ENCODE results near the gene RET. TPM values are rescaled to one million over a fixed set of nuclear protein-coding genes. Genes with fewer than 3 reads are reported as not detected.

Gene RET
- total and polyA plus RNA-seq, 7 experiments from 2014 or later, result 0.13 to 0.44 (median 0.20) TPM; not detected in 4

GRCh38 chr10:43122826-43123225 lies 46.0 kb downstream of the RET start:
- Mint-ChIP-seq H3K4me1 (peaks cover 19 to 74% (median 21%) of the 10 kb centered on the region in 7 donors), H3K9me3 (no peaks in the 10 kb centered on the region), H3K27ac (peak overlapping the region in 1 of 9 donors; percentile 96), H3K4me3 (no peak overlapping the region), H3K36me3 (no peaks in the 10 kb centered on the region), H3K27me3 (no peaks in the 10 kb centered on the region)
- DNase-seq, result peak in 1 of 9 donors; percentile 13
- Histone ChIP-seq H3K27me3 (ENCODE audit: control insufficient read depth in 2 of 2, insufficient read depth in 2 of 2, low read length in 2 of 2) (no peaks in the 10 kb centered on the region), H3K4me3 (ENCODE audit: low read length) (no peak overlapping the region), H3K36me3 (ENCODE audit: control insufficient read depth in 2 of 3, insufficient read depth in 3 of 3, low read length in 3 of 3) (no peaks in the 10 kb centered on the region), H3K27ac (ENCODE audit: low read depth, low read length) (no peak overlapping the region), H3K4me1 (ENCODE audit: control insufficient read depth in 2 of 2, insufficient read depth in 2 of 2, low read length in 2 of 2) (peaks cover 13 to 15% of the 10 kb centered on the region in 2 donors), H3K9me3 (ENCODE audit: control insufficient read depth in 2 of 3, low read length in 3 of 3) (no peaks in the 10 kb centered on the region)
- ChIA-PET POLR2A (interaction anchor here (3.9 kb wide), 1 partner anchor 16 kb away, joined by 46 read pairs; the partner anchor contains the start of gene CSGALNACT2), CTCF (no interaction called here)
- ATAC-seq, result no peak
- intact Hi-C loops (cut with micrococcal nuclease), result loop anchor here (5.0 kb wide), 2 partner anchors 79 to 486 kb away; partner anchors contain the start of gene ZNF33B (in 1 of the 2)

- no peak overlapping the region for H3K4me3 ChIP-seq (ENCODE audit: low read length)
- peak overlapping the region in 1 of 9 donors; percentile 25 for H3K27ac Mint-ChIP-seq
- no peaks in the 10 kb centered on the region for H3K27me3 Mint-ChIP-seq
- H3K9me3 ChIP-seq (ENCODE audit: control insufficient read depth in 2 of 3, low read length in 3 of 3), result no peaks in the 10 kb centered on the region
- no peaks in the 10 kb centered on the region for H3K36me3 ChIP-seq (ENCODE audit: control insufficient read depth in 2 of 3, insufficient read depth in 3 of 3, low read length in 3 of 3)
- ATAC-seq (no peak), DNase-seq (peak in 1 of 9 donors; percentile 13)
- no peaks in the 10 kb centered on the region for H3K36me3 Mint-ChIP-seq
- peaks cover 13 to 15% of the 10 kb centered on the region in 2 donors for H3K4me1 ChIP-seq (ENCODE audit: control insufficient read depth in 2 of 2, insufficient read depth in 2 of 2, low read length in 2 of 2)
- ChIA-PET CTCF (no interaction called here), POLR2A (interaction anchor here (3.9 kb wide), 1 partner anchor 15 kb away, joined by 46 read pairs; the partner anchor contains the start of gene CSGALNACT2)
- H3K4me1 Mint-ChIP-seq, result peaks cover 19 to 78% (median 21%) of the 10 kb centered on the region in 7 donors
- H3K4me3 Mint-ChIP-seq, result no peak overlapping the region
- no peak overlapping the region for H3K27ac ChIP-seq (ENCODE audit: low read depth, low read length)
- intact Hi-C loops (cut with micrococcal nuclease), result loop anchor here (5.0 kb wide), 2 partner anchors 79 to 486 kb away; partner anchors contain the start of gene ZNF33B (in 1 of the 2)
- no peaks in the 10 kb centered on the region for H3K9me3 Mint-ChIP-seq
- H3K27me3 ChIP-seq (ENCODE audit: control insufficient read depth in 2 of 2, insufficient read depth in 2 of 2, low read length in 2 of 2), result no peaks in the 10 kb centered on the region
Measured at GRCh38 chr10:43123361-43124093, 46.7 kb downstream of the RET start.

- Histone ChIP-seq H3K9me3 (ENCODE audit: control insufficient read depth in 2 of 3, low read length in 3 of 3) (no peaks in the 10 kb centered on the region), H3K4me1 (ENCODE audit: control insufficient read depth in 2 of 2, insufficient read depth in 2 of 2, low read length in 2 of 2) (peaks cover 13 to 15% of the 10 kb centered on the region in 2 donors), H3K36me3 (ENCODE audit: control insufficient read depth in 2 of 3, insufficient read depth in 3 of 3, low read length in 3 of 3) (no peaks in the 10 kb centered on the region), H3K27me3 (ENCODE audit: control insufficient read depth in 2 of 2, insufficient read depth in 2 of 2, low read length in 2 of 2) (no peaks in the 10 kb centered on the region), H3K27ac (ENCODE audit: low read depth, low read length) (no peak overlapping the region), H3K4me3 (ENCODE audit: low read length) (no peak overlapping the region)
- ATAC-seq (no peak), DNase-seq (peak in 1 of 9 donors; percentile 17)
- no peaks in the 10 kb centered on the region for H3K9me3 Mint-ChIP-seq
- H3K4me1 Mint-ChIP-seq, result peaks cover 18 to 79% (median 21%) of the 10 kb centered on the region in 7 donors
- no peaks in the 10 kb centered on the region for H3K27me3 Mint-ChIP-seq
- ChIA-PET CTCF (no interaction called here), POLR2A (no interaction called here)
- H3K4me3 Mint-ChIP-seq, result no peak overlapping the region
- intact Hi-C loops (cut with micrococcal nuclease), result loop anchor here (5.0 kb wide), 2 partner anchors 78 to 487 kb away; partner anchors contain the start of gene ZNF33B (in 1 of the 2)
- no peaks in the 10 kb centered on the region for H3K36me3 Mint-ChIP-seq
- H3K27ac Mint-ChIP-seq, result peak overlapping the region in 1 of 9 donors; percentile 25
Measured at GRCh38 chr10:43124094-43124521, 47.2 kb downstream of the RET start.

DNA sequence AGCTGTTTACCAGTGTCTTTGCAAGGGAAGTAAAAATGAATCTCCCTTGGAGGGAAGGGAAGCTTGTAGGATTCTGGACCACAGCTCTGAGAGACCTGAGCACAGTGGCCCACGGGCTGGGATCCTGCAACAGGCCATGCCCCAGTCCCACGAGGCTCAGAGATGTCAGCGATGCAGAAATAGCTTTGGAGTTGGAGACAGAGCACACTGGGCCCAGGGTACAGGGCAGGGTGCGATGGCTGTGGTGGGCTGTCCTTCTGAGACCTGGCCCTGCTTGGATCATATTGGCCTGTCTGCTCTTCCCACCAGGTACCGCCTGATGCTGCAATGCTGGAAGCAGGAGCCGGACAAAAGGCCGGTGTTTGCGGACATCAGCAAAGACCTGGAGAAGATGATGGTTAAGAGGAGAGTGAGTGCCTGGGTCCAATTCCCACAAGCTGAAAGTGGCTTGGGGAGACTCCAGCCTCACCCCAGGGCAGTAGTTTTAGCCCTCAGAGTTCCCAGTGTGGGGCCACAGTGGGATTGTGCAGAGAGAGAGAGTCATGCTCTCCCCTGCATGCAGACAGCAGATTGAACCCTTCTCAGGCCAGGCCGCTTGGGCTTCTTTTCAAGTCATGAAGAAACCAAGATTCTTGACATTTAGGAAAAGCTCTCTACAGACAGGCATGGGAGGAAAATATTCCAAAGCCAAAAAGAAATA lies 47.9 kb downstream of the RET start:
- POLR2A ChIA-PET, result no interaction called here
- peaks cover 13 to 15% of the 10 kb centered on the region in 2 donors for H3K4me1 ChIP-seq (ENCODE audit: control insufficient read depth in 2 of 2, insufficient read depth in 2 of 2, low read length in 2 of 2)
- no peaks in the 10 kb centered on the region for H3K9me3 Mint-ChIP-seq

DNA sequence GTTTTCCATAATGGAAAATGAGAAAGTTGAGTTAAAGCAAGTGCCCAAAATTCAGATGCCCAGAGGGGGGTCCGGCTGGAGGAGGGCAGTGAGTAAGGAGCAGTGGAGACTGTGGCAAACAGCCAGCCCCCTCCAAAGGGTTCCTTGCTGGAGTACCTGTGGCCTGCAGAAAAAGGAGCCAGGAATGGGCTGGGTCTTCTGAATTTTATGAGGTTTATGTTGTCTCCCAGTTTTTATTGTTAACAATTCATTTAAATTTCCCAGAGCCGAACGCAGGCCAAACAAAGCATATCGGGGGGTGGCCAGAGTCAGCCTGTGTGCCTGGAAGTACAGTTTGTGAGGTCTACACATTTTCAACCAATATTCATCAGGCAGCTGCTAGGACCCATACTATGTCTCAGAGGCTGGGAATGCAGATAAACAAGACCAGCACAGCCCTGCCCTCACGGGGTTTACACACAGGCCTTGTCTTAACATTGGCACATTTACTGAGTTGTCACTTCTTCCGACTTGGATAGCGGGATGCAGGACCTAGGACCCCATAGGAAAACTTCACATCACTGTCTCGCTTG lies 48.5 kb downstream of the RET start:
- Histone ChIP-seq H3K4me3 (ENCODE audit: low read length) (no peak overlapping the region), H3K36me3 (ENCODE audit: control insufficient read depth in 2 of 3, insufficient read depth in 3 of 3, low read length in 3 of 3) (no peaks in the 10 kb centered on the region), H3K4me1 (ENCODE audit: control insufficient read depth in 2 of 2, insufficient read depth in 2 of 2, low read length in 2 of 2) (peaks cover 12% of the 10 kb centered on the region in 2 donors), H3K27me3 (ENCODE audit: control insufficient read depth in 2 of 2, insufficient read depth in 2 of 2, low read length in 2 of 2) (no peaks in the 10 kb centered on the region), H3K9me3 (ENCODE audit: control insufficient read depth in 2 of 3, low read length in 3 of 3) (no peaks in the 10 kb centered on the region), H3K27ac (ENCODE audit: low read depth, low read length) (no peak overlapping the region)
- CTCF ChIA-PET, result no interaction called here
- DNase-seq, result peak in 1 of 9 donors; percentile 7
- H3K4me3 Mint-ChIP-seq, result no peak overlapping the region
- no peaks in the 10 kb centered on the region for H3K9me3 Mint-ChIP-seq
- H3K27me3 Mint-ChIP-seq, result no peaks in the 10 kb centered on the region
- POLR2A ChIA-PET, result no interaction called here
- no peaks in the 10 kb centered on the region for H3K36me3 Mint-ChIP-seq
- intact Hi-C loops (cut with micrococcal nuclease), result no loop called here
- no peak for ATAC-seq
- H3K27ac Mint-ChIP-seq, result peak overlapping the region in 1 of 9 donors; percentile 46
- peaks cover 14 to 81% (median 20%) of the 10 kb centered on the region in 7 donors for H3K4me1 Mint-ChIP-seq

More for the DNA sequence above, 47.9 kb downstream of the RET start:
- Histone ChIP-seq H3K27me3 (ENCODE audit: control insufficient read depth in 2 of 2, insufficient read depth in 2 of 2, low read length in 2 of 2) (no peaks in the 10 kb centered on the region), H3K27ac (ENCODE audit: low read depth, low read length) (no peak overlapping the region), H3K4me3 (ENCODE audit: low read length) (no peak overlapping the region), H3K9me3 (ENCODE audit: control insufficient read depth in 2 of 3, low read length in 3 of 3) (no peaks in the 10 kb centered on the region), H3K36me3 (ENCODE audit: control insufficient read depth in 2 of 3, insufficient read depth in 3 of 3, low read length in 3 of 3) (no peaks in the 10 kb centered on the region)
- intact Hi-C loops (cut with micrococcal nuclease), result loop anchor here (5.0 kb wide), 2 partner anchors 78 to 487 kb away; partner anchors contain the start of gene ZNF33B (in 1 of the 2)
- CTCF ChIA-PET, result no interaction called here
- Mint-ChIP-seq H3K4me1 (peaks cover 18 to 83% (median 21%) of the 10 kb centered on the region in 7 donors), H3K27ac (no peak overlapping the region), H3K4me3 (no peak overlapping the region), H3K36me3 (no peaks in the 10 kb centered on the region), H3K27me3 (no peaks in the 10 kb centered on the region)
- peak in 1 of 9 donors; percentile 15 for DNase-seq
- no peak for ATAC-seq

GRCh38 chr10:43125881-43126731 lies 49.2 kb downstream of the RET start:
- ATAC-seq (no peak), DNase-seq (peak in 1 of 9 donors; percentile 15)
- H3K36me3 Mint-ChIP-seq, result no peaks in the 10 kb centered on the region
- CTCF ChIA-PET, result no interaction called here
- Histone ChIP-seq H3K27ac (ENCODE audit: low read depth, low read length) (no peak overlapping the region), H3K4me3 (ENCODE audit: low read length) (no peak overlapping the region), H3K9me3 (ENCODE audit: control insufficient read depth in 2 of 3, low read length in 3 of 3) (no peaks in the 10 kb centered on the region), H3K36me3 (ENCODE audit: control insufficient read depth in 2 of 3, insufficient read depth in 3 of 3, low read length in 3 of 3) (no peaks in the 10 kb centered on the region), H3K27me3 (ENCODE audit: control insufficient read depth in 2 of 2, insufficient read depth in 2 of 2, low read length in 2 of 2) (no peaks in the 10 kb centered on the region), H3K4me1 (ENCODE audit: control insufficient read depth in 2 of 2, insufficient read depth in 2 of 2, low read length in 2 of 2) (peaks cover 5 to 6% of the 10 kb centered on the region in 2 donors)
- peaks cover 7 to 80% (median 12%) of the 10 kb centered on the region in 7 donors for H3K4me1 Mint-ChIP-seq
- POLR2A ChIA-PET, result no interaction called here
- H3K27ac Mint-ChIP-seq, result peak overlapping the region in 1 of 9 donors; percentile 92
- H3K9me3 Mint-ChIP-seq, result no peaks in the 10 kb centered on the region
- H3K4me3 Mint-ChIP-seq, result no peak overlapping the region
- H3K27me3 Mint-ChIP-seq, result no peaks in the 10 kb centered on the region
- intact Hi-C loops (cut with micrococcal nuclease), result no loop called here

Data from naive thymus-derived CD4-positive, alpha-beta T cell (primary cell).